ENCODE measurements around the gene SNX27. TPM values are rescaled to one million over a fixed set of nuclear protein-coding genes. Genes with fewer than 3 reads are reported as not detected.

Gene SNX27
- total RNA-seq = 10 to 100 TPM; 33.1 to 33.8 TPM

GRCh38 chr1:151611832-151612500, at the start of gene SNX27:
Gene SNX27 (plus strand): TSS chr1:151612050. CDS start chr1:151612202, 152 bp downstream.
- CTCF ChIA-PET = interaction anchor here (0.7 to 2.2 kb wide), 3 partner anchors 18 to 247 kb away, joined by 3 to 5 read pairs (median 3); no protein-coding TSS in a partner anchor

GRCh38 chr1:151562661-151563060, 49.2 kb upstream of the SNX27 start:
- CTCF ChIA-PET = interaction anchor here (1.1 kb wide), 1 partner anchor 31 kb away, joined by 6 read pairs; no protein-coding TSS in a partner anchor
- POLR2A ChIA-PET = no interaction called here

More at GRCh38 chr1:151611832-151612500, at the start of gene SNX27:
- POLR2A ChIA-PET = interaction anchor here (1.3 kb wide), 1 partner anchor 224 kb away, joined by 3 read pairs; no protein-coding TSS in a partner anchor

DNA sequence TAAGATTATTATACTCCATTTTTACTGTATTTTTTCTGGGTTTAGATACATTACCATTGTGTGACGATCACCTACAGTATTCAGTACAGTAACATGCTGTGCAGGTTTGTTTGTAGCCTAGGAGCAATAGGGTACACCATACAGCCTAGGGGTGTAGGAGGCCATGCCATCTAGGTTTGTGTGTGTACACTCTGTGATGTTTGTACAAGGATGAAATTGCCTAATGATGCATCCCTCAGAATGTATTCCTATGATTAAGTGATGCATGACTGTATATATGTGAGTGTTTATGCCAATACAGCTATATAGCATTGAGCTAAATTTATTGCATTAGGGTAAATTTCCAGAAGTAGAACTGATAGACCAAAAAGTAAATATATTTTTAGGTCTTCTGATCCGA, 48.5 kb upstream of the SNX27 start:
- CTCF ChIA-PET = no interaction called here
- POLR2A ChIA-PET = no interaction called here

- ChIA-PET POLR2A (no interaction called here), CTCF (no interaction called here)
Observed at GRCh38 chr1:151565502-151566189, 46.2 kb upstream of the SNX27 start.

DNA sequence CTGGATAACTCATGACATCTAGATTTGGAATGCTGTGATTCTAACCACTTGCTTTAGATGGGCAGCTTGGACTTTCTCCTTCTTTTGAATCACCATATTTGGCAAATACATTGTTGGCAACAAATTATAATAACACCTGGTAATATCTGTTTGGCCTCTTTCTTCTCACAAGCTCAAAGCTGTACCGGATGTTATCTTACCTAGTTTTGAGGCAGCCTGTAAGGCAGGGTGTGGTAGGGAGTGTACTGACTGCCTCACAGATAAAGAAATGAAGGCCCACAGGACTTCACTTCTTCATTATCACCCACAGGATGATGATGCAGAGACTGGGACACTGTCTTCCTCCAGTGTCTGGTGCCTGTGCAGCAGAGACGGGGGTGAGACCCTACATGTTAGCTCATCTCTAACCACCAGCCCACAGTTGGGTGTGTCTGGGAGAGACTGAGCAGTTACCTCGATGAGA, 43.2 kb upstream of the SNX27 start:
- ChIA-PET CTCF (no interaction called here), POLR2A (no interaction called here)

- ChIA-PET CTCF (no interaction called here), POLR2A (no interaction called here)
Observed at GRCh38 chr1:151570819-151571218, 41.0 kb upstream of the SNX27 start.

DNA sequence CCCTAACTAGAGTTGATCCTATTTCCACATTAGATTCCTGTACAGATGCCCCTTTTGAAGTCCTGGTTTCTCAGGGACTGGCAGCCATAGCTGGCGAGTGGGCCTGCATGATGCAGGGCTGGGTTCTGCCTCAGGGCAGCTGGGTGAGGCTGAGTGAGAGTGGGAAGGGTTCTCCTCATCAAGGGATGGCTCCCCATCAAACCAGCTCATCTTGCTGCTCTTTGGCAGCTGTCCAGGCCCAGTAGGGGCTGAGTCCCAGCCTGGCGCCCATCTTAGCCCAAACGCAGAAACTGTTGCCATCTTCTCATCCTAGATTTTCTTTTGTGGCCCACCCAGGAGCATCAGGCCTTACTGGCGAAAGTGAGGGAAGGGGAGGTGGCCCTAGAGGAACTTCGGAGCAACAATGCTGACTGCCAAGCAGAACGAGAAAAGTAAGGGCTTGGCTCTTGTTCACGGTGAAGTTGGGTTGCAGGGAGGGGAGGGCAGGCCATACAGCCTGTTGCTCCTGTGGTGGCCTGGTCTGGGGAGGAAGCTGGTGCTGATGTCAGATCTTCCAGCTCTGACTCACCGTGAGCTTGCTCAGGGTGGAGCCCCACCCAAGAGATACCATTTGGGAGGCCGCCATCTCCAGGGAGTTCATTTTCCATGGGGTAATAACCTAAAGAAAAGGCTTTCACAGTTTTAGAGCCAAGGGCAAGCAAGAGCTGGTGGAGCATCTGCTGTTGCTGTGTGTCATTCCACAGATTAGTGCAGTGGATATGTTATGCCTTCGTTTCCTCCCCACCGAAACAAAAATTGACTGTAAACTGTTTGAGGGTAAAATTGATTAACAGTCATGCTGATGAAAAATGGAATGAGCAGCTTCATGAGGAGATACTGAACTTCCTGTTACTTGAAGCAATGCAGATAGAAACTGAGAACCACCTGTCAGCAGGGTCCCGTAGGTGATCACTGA, 37.0 kb upstream of the SNX27 start:
- CTCF ChIA-PET = interaction anchor here (1.0 kb wide), 1 partner anchor 14 kb away, joined by 4 read pairs; no protein-coding TSS in a partner anchor
- POLR2A ChIA-PET = interaction anchor here (0.7 kb wide), 1 partner anchor 35 kb away, joined by 3 read pairs; no protein-coding TSS in a partner anchor

DNA sequence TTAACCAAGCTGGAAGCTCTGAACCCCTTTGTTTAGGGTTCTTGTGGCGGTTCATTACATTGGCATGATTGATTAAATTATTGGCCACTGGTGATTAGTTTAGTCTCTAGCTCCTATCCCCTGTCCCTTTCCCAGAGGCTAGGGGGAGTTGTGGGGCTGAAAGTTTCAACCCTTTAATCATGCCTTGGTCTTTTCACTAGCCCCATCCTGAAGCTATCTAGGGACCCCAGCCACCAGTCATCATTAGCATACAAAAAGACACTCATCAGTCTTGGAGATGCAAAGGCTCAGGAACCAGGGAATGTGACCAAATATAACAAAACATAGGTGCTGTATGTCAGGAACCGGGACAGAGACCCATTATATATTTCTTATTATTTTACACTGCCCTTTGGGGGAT, 34.7 kb upstream of the SNX27 start:
- POLR2A ChIA-PET = no interaction called here
- CTCF ChIA-PET = no interaction called here

GRCh38 chr1:151578941-151579340, 32.9 kb upstream of the SNX27 start:
- CTCF ChIA-PET = interaction anchor here (1.2 kb wide), 1 partner anchor 15 kb away, joined by 3 read pairs; no protein-coding TSS in a partner anchor
- POLR2A ChIA-PET = no interaction called here

- ChIA-PET POLR2A (no interaction called here), CTCF (no interaction called here)
Observed at GRCh38 chr1:151579436-151580225, 32.2 kb upstream of the SNX27 start.

GRCh38 chr1:151581451-151581850, 30.4 kb upstream of the SNX27 start:
- ChIA-PET CTCF (no interaction called here), POLR2A (no interaction called here)

DNA sequence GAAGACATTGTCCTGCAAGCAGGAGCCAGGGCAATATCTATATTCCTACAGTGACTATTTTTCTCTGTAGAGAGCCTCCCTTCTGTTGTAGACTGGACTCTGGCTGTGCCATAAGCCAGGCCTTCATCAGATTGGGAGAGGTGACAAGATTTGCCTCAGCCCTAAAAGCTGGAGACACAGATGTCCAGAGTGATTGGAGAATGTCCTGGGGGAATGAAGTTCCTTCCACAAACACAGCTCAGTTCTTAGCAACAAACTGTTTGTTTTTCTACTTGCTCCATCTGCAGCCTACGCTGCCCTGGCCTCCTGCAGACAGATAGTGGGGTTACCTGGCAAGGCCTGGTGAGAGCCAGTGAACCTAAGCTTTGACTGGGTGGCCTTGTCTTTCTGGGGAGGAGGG, 29.9 kb upstream of the SNX27 start:
- CTCF ChIA-PET = no interaction called here
- POLR2A ChIA-PET = no interaction called here

- POLR2A ChIA-PET = no interaction called here
- CTCF ChIA-PET = interaction anchor here (0.9 kb wide), 1 partner anchor 10 kb away, joined by 5 read pairs; no protein-coding TSS in a partner anchor
Observed at GRCh38 chr1:151583796-151584195, 28.1 kb upstream of the SNX27 start.

DNA sequence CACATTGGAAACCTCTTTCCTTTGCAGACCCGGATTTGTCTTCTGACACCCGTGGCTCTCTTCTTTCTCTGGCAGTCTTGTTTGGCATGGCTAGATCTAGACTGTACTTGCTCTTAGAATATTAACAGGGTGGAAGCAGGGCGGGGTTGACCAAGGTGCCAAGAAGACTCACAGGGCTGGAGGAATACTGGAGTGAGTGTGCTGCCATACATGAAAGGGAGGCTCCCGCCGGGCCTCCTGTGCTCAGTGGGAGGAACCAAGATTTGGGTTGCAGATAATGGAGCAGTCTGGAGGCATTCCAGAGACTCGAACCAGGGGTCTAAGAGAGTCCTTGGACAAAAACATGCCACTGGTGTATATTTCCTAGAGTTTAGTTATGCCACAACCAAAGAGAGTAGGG, 27.6 kb upstream of the SNX27 start:
- CTCF ChIA-PET = no interaction called here
- POLR2A ChIA-PET = no interaction called here

DNA sequence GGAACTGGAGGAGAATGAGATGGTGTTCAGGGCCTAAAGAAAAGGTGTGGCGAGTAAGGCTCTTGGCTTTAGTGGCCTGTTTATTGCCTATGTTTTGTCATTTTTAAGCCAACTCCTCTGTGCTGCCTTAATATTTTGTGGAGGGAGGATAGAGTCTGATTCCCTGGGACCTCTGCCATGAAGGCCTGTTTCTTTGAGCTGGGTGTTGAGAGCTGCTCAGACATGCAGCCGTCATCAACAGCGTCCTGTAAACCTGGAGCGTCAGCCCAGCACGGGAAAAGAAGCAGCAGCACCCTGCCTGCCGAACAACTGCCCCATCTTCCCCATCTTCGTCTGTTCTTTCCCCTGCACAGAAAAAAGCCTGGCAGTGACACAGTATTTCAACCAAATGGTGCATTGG, 27.1 kb upstream of the SNX27 start:
- CTCF ChIA-PET = no interaction called here

GRCh38 chr1:151585622-151586021, 26.2 kb upstream of the SNX27 start:
- ChIA-PET CTCF (interaction anchor here (0.5 to 0.6 kb wide), 2 partner anchors 331 to 411 kb away, joined by 3 read pairs; no protein-coding TSS in a partner anchor), POLR2A (no interaction called here)

More for the DNA sequence above, 27.1 kb upstream of the SNX27 start:
- POLR2A ChIA-PET = no interaction called here

- ChIA-PET CTCF (no interaction called here), POLR2A (no interaction called here)
Observed at GRCh38 chr1:151590961-151591360, 20.9 kb upstream of the SNX27 start.

DNA sequence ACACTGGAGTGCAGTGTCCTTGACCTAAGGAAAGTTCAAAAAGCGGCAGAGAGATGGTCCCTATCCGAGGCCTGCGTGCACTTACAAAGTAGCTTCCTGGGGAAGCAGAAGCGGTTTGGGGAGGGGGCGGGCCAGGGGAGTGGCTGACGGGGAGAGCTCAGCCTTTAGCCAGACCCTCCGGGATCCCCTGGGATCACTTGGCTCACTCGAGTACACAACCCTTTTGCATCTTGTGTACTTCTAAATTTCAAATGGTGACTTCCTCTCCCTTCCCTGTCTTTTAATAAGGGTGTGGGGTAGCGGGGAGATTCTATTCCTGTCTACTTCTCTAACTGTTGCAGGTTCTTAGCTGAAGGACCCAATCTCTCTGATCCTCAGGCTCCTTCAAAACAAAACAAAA, 18.1 kb upstream of the SNX27 start:
- CTCF ChIA-PET = interaction anchor here (0.8 to 2.0 kb wide), 17 partner anchors 10 to 243 kb away, joined by 3 to 8 read pairs (median 5); partner anchors contain the start of gene SNX27
- POLR2A ChIA-PET = interaction anchor here (0.5 kb wide), 1 partner anchor 144 kb away, joined by 3 read pairs; no protein-coding TSS in a partner anchor

GRCh38 chr1:151594143-151594625, 17.7 kb upstream of the SNX27 start:
- POLR2A ChIA-PET = interaction anchor here (0.5 kb wide), 1 partner anchor 143 kb away, joined by 3 read pairs; no protein-coding TSS in a partner anchor
- CTCF ChIA-PET = interaction anchor here (0.8 to 2.0 kb wide), 17 partner anchors 11 to 243 kb away, joined by 3 to 8 read pairs (median 5); partner anchors contain the start of gene SNX27

All from activated CD8-positive, alpha-beta memory T cell treated with anti-CD3 and anti-CD28 coated beads for 36 hours (primary cell).